Stomach (tissue), 9 donors: ENCODE data around the gene L1CAM. TPM values are rescaled to one million over a fixed set of nuclear protein-coding genes. Genes with fewer than 3 reads are reported as not detected.

ENCODE experiments used
- DNase-seq, 2 donors: peaks; one replicate each; pipeline versions ENCODE4 v3.0.0 to v3.0.0-alpha.2; 2013 to 2019
- H3K27ac ChIP-seq, 5 donors: fragments of 200-600 bp in 4 of 5; sonication (generic) in 4 of 5; one replicate each; pipeline ENCODE4 v1.5.1; 2013 to 2019; ENCODE audit warnings: mild to moderate bottlenecking in 1 of 5, moderate library complexity in 1 of 5
- H3K27me3 ChIP-seq, 3 donors: fragments of 200-600 bp; sonication (generic); one replicate each; pipeline ENCODE4 v1.5.1; 2017 to 2019; ENCODE audit warnings: mixed run types in 1 of 3
- H3K36me3 ChIP-seq, 4 donors: fragments of 200-600 bp; sonication (generic); 1 replicate in 3 of 4; 2 replicates in 1 of 4; pipeline ENCODE4 v1.5.1; 2016 to 2019
- H3K4me1 ChIP-seq, 4 donors: fragments of 200-600 bp; sonication (generic); one replicate each; pipeline ENCODE4 v1.5.1; 2016 to 2019
- H3K4me3 ChIP-seq, 4 donors: fragments of 200-600 bp; sonication (generic) in 3 of 4; one replicate each; pipeline ENCODE4 v1.5.1; 2016 to 2019; ENCODE audit warnings: mild to moderate bottlenecking in 1 of 4
- H3K9me3 ChIP-seq, 4 donors: fragments of 200-600 bp; sonication (generic); one replicate each; pipeline ENCODE4 v1.5.1; 2016 to 2019
- EP300 ChIP-seq: sonication (generic); formaldehyde crosslinking; IDR thresholded peaks from one replicate; pipeline ENCODE4 v1.6.1; 2017; ENCODE audit warnings: antibody characterized with exemption
- POLR2A ChIP-seq, 4 donors: fragments of 450-650 bp; IDR thresholded peaks; one replicate each; pipeline ENCODE4 v1.6.1; 2016; ENCODE audit warnings: antibody characterized with exemption in 4 of 4, control low read depth in 2 of 4, mild to moderate bottlenecking in 1 of 4, moderate library complexity in 1 of 4
- POLR2AphosphoS5 ChIP-seq, 3 donors: sonication (generic); formaldehyde crosslinking; IDR thresholded peaks; one replicate each; pipeline ENCODE4 v1.6.1; 2016; ENCODE audit warnings: antibody characterized with exemption in 3 of 3
- WGBS, 5 donors: extraction: QIAGEN DNeasy Blood & Tissue Kit in 3 of 5; methylation state at CpG; one replicate each; pipeline versions ENCODE4 v1.1.5 to v1.1.7; 2013 to 2018; 5-methylcytosine and 5-hydroxymethylcytosine counted together
- intact Hi-C: fragments of 100-400 bp; cut with DNase I; formaldehyde crosslinking; loops from one replicate; pipeline ENCODE4 v1.15.1; 2023; ENCODE audit warnings: low total_unique reads
- polyA plus RNA-seq, 3 donors: library from polyadenylated mRNA; stranded (reverse); fragments of 200-250 nt; gene quantifications; one replicate each; pipeline ENCODE4 v1.2.3, GENCODE V29; 2013
- total RNA-seq, 5 donors: library from RNA; depleted of rRNA; stranded (reverse); fragments of >200 nt; gene quantifications; one replicate each; pipeline versions ENCODE4 v1.1.0 to v1.2.3, GENCODE V29; 2014 to 2016
- TF ChIP-seq, protein P1 (sequence below), 7 experiments: fragments of 450-650 bp in 4 of 7; fragments of 200-600 bp in 3 of 7; sonication (generic) in 3 of 7; IDR thresholded peaks; one replicate each; pipeline ENCODE4 v1.5.1; 2016 to 2019; ENCODE audit warnings: antibody characterized with exemption in 7 of 7, control low read depth in 2 of 7, mild to moderate bottlenecking in 1 of 7
- donor health status: healthy with polysubstance abuse.
- donor health status: Bipolar disorder and iron deficiency.
- donor health status: healthy.

Gene L1CAM
- total and polyA plus RNA-seq, 8 donors = under 0.01 to 19.1 (median 2.7) TPM

DNA sequence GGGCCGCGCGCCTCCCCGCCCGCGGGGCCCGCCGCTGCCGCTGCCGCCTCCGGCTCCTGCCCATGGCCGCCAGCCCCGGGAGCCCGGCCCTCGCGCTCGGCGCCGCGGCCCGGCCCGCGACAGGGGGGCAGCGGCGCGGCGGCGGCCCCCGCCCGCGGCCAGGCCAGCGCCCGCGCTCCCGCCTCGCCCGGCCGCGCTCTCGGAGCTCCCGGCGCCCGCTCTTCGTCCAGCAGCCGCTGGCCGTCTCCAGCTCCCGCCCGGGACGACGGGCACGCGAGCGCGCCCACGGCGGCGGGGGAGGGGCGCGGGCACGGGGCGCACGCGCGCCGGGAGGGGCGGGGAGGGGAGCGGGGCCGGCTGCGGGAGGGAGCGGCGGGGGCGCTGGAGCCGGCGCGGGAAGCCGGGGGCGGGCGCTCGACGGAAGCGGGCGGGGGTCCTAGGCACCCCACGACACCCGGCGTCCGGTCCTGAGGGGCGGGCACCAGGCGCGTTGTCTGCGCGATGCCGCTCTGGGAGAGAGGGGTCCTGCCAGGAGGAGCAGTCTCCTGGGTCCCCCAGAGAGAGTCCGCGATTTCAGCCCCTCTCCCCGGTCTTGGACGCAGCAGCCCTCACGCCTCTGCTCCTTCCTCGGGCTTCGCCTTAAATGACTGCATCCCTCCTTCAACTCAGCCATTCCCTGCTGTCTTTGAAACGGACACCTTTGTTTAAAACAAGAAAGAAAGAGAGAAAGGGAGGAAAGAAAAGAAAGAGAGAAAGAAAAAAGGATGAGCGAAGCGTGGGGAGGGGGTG, 55.1 kb downstream of the L1CAM start:
- peak in 1 of 2 donors; percentile 30 for DNase-seq
- intact Hi-C loops = no loop called here
- H3K27ac ChIP-seq = no peak overlapping the region
- peaks cover 0 to 26% (median 5%) of the 10 kb centered on the region in 4 donors for H3K9me3 ChIP-seq
- peaks cover 0 to 52% (median 43%) of the 10 kb centered on the region in 3 donors for H3K27me3 ChIP-seq
- no peaks in the 10 kb centered on the region for H3K36me3 ChIP-seq
- TF ChIP-seq, protein P1, sequence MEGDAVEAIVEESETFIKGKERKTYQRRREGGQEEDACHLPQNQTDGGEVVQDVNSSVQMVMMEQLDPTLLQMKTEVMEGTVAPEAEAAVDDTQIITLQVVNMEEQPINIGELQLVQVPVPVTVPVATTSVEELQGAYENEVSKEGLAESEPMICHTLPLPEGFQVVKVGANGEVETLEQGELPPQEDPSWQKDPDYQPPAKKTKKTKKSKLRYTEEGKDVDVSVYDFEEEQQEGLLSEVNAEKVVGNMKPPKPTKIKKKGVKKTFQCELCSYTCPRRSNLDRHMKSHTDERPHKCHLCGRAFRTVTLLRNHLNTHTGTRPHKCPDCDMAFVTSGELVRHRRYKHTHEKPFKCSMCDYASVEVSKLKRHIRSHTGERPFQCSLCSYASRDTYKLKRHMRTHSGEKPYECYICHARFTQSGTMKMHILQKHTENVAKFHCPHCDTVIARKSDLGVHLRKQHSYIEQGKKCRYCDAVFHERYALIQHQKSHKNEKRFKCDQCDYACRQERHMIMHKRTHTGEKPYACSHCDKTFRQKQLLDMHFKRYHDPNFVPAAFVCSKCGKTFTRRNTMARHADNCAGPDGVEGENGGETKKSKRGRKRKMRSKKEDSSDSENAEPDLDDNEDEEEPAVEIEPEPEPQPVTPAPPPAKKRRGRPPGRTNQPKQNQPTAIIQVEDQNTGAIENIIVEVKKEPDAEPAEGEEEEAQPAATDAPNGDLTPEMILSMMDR (IDR thresholded peaks at IDR 0.05) = no peak
- TF ChIP-seq EP300 (no peak), POLR2A (IDR thresholded peaks at IDR 0.05) (no peak), POLR2AphosphoS5 (IDR thresholded peaks at IDR 0.05) (no peak)
- peaks cover 4 to 25% (median 24%) of the 10 kb centered on the region in 4 donors for H3K4me1 ChIP-seq
- WGBS, 5 donors = 5 to 29% (median 21%) methylated on average over 5 to 53 of the region's 102 CpGs
- H3K4me3 ChIP-seq = peak overlapping the region; percentile 46 to 55 (median 50)

DNA sequence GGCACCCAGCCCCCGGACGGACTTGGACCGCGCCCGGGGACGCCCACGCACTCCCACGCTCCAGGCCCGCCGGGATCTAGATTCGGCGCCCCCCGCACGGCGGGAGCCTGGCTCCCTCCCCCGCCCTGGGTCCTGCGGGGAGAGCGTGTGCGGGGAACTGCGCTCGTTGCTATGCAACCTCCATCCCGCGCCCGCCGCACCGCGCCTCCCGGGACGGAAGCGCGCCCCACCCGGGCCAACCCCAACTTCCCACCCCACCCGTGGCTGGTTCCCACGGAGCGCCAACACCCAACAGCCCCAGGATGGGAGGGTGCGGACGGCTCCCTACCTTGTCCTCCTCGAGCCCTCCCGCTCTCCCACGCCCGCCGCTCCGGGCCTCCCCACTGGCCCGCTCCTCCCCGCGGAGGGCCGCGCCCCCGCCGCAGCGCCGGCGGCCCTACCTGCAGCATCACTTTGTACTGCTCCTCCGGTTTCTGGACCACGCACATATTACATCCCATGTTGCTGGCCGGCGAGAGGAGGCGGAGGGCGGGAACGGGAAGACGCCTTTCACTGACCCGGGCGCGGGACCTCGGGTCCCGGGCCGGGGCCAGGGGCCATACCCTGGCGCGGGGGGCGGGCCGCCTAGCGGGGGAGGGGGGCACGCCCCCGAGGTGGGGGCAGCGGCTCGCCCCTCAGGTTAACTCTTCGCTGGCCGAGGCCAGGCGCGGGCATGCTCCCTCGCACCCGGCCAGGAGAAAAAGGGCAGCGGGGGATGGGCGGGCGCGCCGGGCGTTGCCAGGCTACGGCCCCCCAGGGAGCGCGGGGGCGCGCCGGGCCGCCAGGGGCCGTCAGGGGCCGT, 56.0 kb downstream of the L1CAM start, which contains the start of gene PDZD4:
Gene PDZD4, minus strand, starts transcription at position 746 of the 841 bp plus-strand sequence. Its CDS starts 246 bp downstream, at position 500.
- Histone ChIP-seq H3K4me3 (peak within 1 kb of the TSS; percentile 46 to 55 (median 50)), H3K27ac (peak within 1 kb of the TSS in 1 of 5 donors; percentile 42), H3K9me3 (peaks cover 0 to 26% (median 5%) of the 10 kb centered on the region in 4 donors), H3K36me3 (no peaks in the 10 kb centered on the region), H3K4me1 (peaks cover 4 to 25% (median 24%) of the 10 kb centered on the region in 4 donors), H3K27me3 (peaks cover 0 to 53% (median 43%) of the 10 kb centered on the region in 3 donors)
- intact Hi-C loops = no loop called here
- peak in 1 of 2 donors; percentile 32 for DNase-seq
- 0 to 33% (median 5%) methylated on average over 17 to 90 of the region's 97 CpGs for WGBS, 5 donors
- TF ChIP-seq, protein P1 (IDR thresholded peaks at IDR 0.05) = no peak
- no peak for TF ChIP-seq POLR2A (IDR thresholded peaks at IDR 0.05)
- no peak for TF ChIP-seq EP300
- TF ChIP-seq POLR2AphosphoS5 (IDR thresholded peaks at IDR 0.05) = no peak

DNA sequence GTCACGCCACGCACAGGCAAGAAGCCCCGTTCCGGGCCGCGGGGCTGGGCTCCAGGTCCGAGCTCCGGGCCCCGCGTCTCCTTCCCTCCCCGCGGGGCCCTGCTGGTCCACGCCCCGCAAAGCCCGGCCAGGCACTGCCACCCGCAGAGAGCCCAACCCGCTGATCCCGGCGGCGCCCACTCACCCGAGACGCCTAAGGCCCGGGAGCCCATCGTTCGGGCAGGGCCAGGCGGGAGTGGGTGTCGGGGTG, 56.5 kb downstream of the L1CAM start:
- Histone ChIP-seq H3K4me1 (peaks cover 4 to 25% (median 24%) of the 10 kb centered on the region in 4 donors), H3K9me3 (peaks cover 0 to 26% (median 5%) of the 10 kb centered on the region in 4 donors), H3K27ac (peak overlapping the region in 1 of 5 donors; percentile 42), H3K36me3 (no peaks in the 10 kb centered on the region), H3K27me3 (peaks cover 0 to 56% (median 43%) of the 10 kb centered on the region in 3 donors), H3K4me3 (peak overlapping the region; percentile 46 to 55 (median 50))
- intact Hi-C loops = no loop called here
- TF ChIP-seq, protein P1 (IDR thresholded peaks at IDR 0.05) = no peak
- TF ChIP-seq POLR2A (IDR thresholded peaks at IDR 0.05) = no peak
- no peak for TF ChIP-seq POLR2AphosphoS5 (IDR thresholded peaks at IDR 0.05)
- TF ChIP-seq EP300 = no peak
- DNase-seq = peak in 1 of 2 donors; percentile 22
- WGBS, 5 donors = 0 to 29% (median 1%) methylated on average over 2 to 21 of the region's 27 CpGs; no CpG with 5 or more reads in 1 of the 5 donors
